Sigmoid colon (tissue), 7 donors: Measurements from ENCODE around the gene GSK3B. TPM values are rescaled to one million over a fixed set of nuclear protein-coding genes. Genes with fewer than 3 reads are reported as not detected.

Source experiments
- DNase-seq: peaks from one replicate; pipeline ENCODE4 v3.0.0-alpha.2; 2019
- H3K27ac ChIP-seq, 4 donors: fragments of 200-600 bp; sonication (generic); one replicate each; pipeline ENCODE4 v1.5.1; 2016 to 2019; ENCODE audit warnings: mild to moderate bottlenecking in 1 of 4
- H3K27me3 ChIP-seq, 3 donors: fragments of 200-600 bp; sonication (generic); one replicate each; pipeline ENCODE4 v1.5.1; 2019; ENCODE audit warnings: mild to moderate bottlenecking in 1 of 3
- H3K36me3 ChIP-seq, 4 donors: fragments of 200-600 bp; sonication (generic); one replicate each; pipeline ENCODE4 v1.5.1; 2016 to 2019
- H3K4me1 ChIP-seq, 4 donors: fragments of 200-600 bp; sonication (generic); one replicate each; pipeline ENCODE4 v1.5.1; 2017 to 2019
- H3K4me3 ChIP-seq, 4 donors: fragments of 200-600 bp; sonication (generic); one replicate each; pipeline ENCODE4 v1.5.1; 2017 to 2019; ENCODE audit warnings: mild to moderate bottlenecking in 2 of 4, moderate library complexity in 1 of 4
- H3K9me3 ChIP-seq, 4 donors: fragments of 200-600 bp in 3 of 4; sonication (generic) in 3 of 4; one replicate each; pipeline versions ENCODE4 v1.5.1 to v1.6.1; 2013 to 2019
- CTCF ChIP-seq, 4 experiments: fragments of 450-650 bp in 3 of 4; fragments of 200-600 bp in 1 of 4; IDR thresholded peaks; one replicate each; pipeline ENCODE4 v1.5.1; 2016 to 2019; ENCODE audit warnings: antibody characterized with exemption in 4 of 4, mild to moderate bottlenecking in 3 of 4, moderate library complexity in 2 of 4
- EP300 ChIP-seq, 4 donors: sonication (generic); formaldehyde crosslinking; IDR thresholded peaks; one replicate each; pipeline ENCODE4 v1.6.1; 2017; ENCODE audit warnings: antibody characterized with exemption in 4 of 4
- POLR2A ChIP-seq, 2 donors: fragments of 450-650 bp; IDR thresholded peaks; one replicate each; pipeline ENCODE4 v1.6.1; 2016; ENCODE audit warnings: antibody characterized with exemption in 2 of 2, mild to moderate bottlenecking in 2 of 2, moderate library complexity in 2 of 2
- POLR2AphosphoS5 ChIP-seq, 4 donors: sonication (generic); formaldehyde crosslinking; IDR thresholded peaks; one replicate each; pipeline ENCODE4 v1.6.1; 2017; ENCODE audit warnings: antibody characterized with exemption in 4 of 4
- WGBS, 2 donors: extraction: QIAGEN DNeasy Blood & Tissue Kit; methylation state at CpG; one replicate each; pipeline ENCODE4 v1.1.7; 2013; 5-methylcytosine and 5-hydroxymethylcytosine counted together
- intact Hi-C: fragments of 100-400 bp; cut with DNase I; formaldehyde crosslinking; loops from one replicate; pipeline ENCODE4 v1.15.1; 2023
- polyA plus RNA-seq, 3 donors: library from polyadenylated mRNA; stranded (reverse); fragments of 200-250 nt; gene quantifications; one replicate each; pipeline ENCODE4 v1.2.3, GENCODE V29; 2013
- total RNA-seq, 4 donors: library from RNA; depleted of rRNA; stranded (reverse); fragments of >200 nt; gene quantifications; one replicate each; pipeline ENCODE4 v1.1.0, GENCODE V29; 2016
- donor health status: healthy with polysubstance abuse.
- donor health status: Bipolar disorder and iron deficiency.
- donor health status: healthy.

GSK3B gene
- total and polyA plus RNA-seq, 7 donors = 11.4 to 36.8 (median 23.2) TPM

- WGBS, 2 donors = 53 to 76% methylated on average over 2 of the region's 2 CpGs
- intact Hi-C loops = no loop called here
- no peak for TF ChIP-seq CTCF (IDR thresholded peaks at IDR 0.05)
Measured at GRCh38 chr3:119937229-119937628, 157.0 kb downstream of the GSK3B start.

GRCh38 chr3:119934249-119934648, 160.0 kb downstream of the GSK3B start:
- DNase-seq = no peak
- WGBS, 2 donors = 79 to 89% methylated on average over 3 of the region's 3 CpGs
- intact Hi-C loops = no loop called here
- no peak overlapping the region for H3K27ac ChIP-seq
- no peaks in the 10 kb centered on the region for H3K36me3 ChIP-seq
- no peak overlapping the region for H3K4me3 ChIP-seq
- no peaks in the 10 kb centered on the region for H3K9me3 ChIP-seq
- peaks cover 0 to 4% (median 0%) of the 10 kb centered on the region in 4 donors for H3K4me1 ChIP-seq
- no peak for TF ChIP-seq CTCF (IDR thresholded peaks at IDR 0.05)
- TF ChIP-seq POLR2A (IDR thresholded peaks at IDR 0.05) = no peak
- TF ChIP-seq POLR2AphosphoS5 (IDR thresholded peaks at IDR 0.05) = no peak
- TF ChIP-seq EP300 (IDR thresholded peaks at IDR 0.05) = no peak
- no peaks in the 10 kb centered on the region for H3K27me3 ChIP-seq

More at GRCh38 chr3:119937229-119937628, 157.0 kb downstream of the GSK3B start:
- H3K9me3 ChIP-seq = no peaks in the 10 kb centered on the region
- no peak for DNase-seq
- H3K27me3 ChIP-seq = no peaks in the 10 kb centered on the region
- no peaks in the 10 kb centered on the region for H3K36me3 ChIP-seq
- peaks cover 0 to 9% (median 0%) of the 10 kb centered on the region in 4 donors for H3K4me1 ChIP-seq
- no peak overlapping the region for H3K4me3 ChIP-seq
- H3K27ac ChIP-seq = no peak overlapping the region

- intact Hi-C loops = no loop called here
- WGBS, 2 donors = 94 to 98% methylated on average over 5 of the region's 5 CpGs
- Histone ChIP-seq H3K27me3 (no peaks in the 10 kb centered on the region), H3K9me3 (no peaks in the 10 kb centered on the region), H3K4me3 (no peak overlapping the region), H3K4me1 (no peaks in the 10 kb centered on the region), H3K36me3 (no peaks in the 10 kb centered on the region), H3K27ac (no peak overlapping the region)
- DNase-seq = no peak
- TF ChIP-seq POLR2AphosphoS5 (IDR thresholded peaks at IDR 0.05) (no peak), POLR2A (IDR thresholded peaks at IDR 0.05) (no peak), EP300 (IDR thresholded peaks at IDR 0.05) (no peak), CTCF (IDR thresholded peaks at IDR 0.05) (no peak)
Measured at GRCh38 chr3:119933207-119933606, 161.0 kb downstream of the GSK3B start.

- Histone ChIP-seq H3K4me1 (no peaks in the 10 kb centered on the region), H3K9me3 (no peaks in the 10 kb centered on the region), H3K36me3 (no peaks in the 10 kb centered on the region), H3K27ac (no peak overlapping the region), H3K4me3 (no peak overlapping the region), H3K27me3 (no peaks in the 10 kb centered on the region)
- intact Hi-C loops = no loop called here
- 98 to 99% methylated on average over 1 of the region's 1 CpG for WGBS, 2 donors
- TF ChIP-seq POLR2AphosphoS5 (IDR thresholded peaks at IDR 0.05) (no peak), CTCF (IDR thresholded peaks at IDR 0.05) (no peak), EP300 (IDR thresholded peaks at IDR 0.05) (no peak), POLR2A (IDR thresholded peaks at IDR 0.05) (no peak)
- DNase-seq = no peak
Measured at GRCh38 chr3:119930286-119930685, 164.0 kb downstream of the GSK3B start.

GRCh38 chr3:119927190-119927589, 167.1 kb downstream of the GSK3B start:
- Histone ChIP-seq H3K36me3 (no peaks in the 10 kb centered on the region), H3K4me3 (no peak overlapping the region), H3K27ac (no peak overlapping the region), H3K4me1 (peaks cover 0 to 23% (median 11%) of the 10 kb centered on the region in 4 donors), H3K9me3 (no peaks in the 10 kb centered on the region), H3K27me3 (no peaks in the 10 kb centered on the region)
- no peak for DNase-seq
- TF ChIP-seq POLR2AphosphoS5 (IDR thresholded peaks at IDR 0.05) (no peak), EP300 (IDR thresholded peaks at IDR 0.05) (no peak), POLR2A (IDR thresholded peaks at IDR 0.05) (no peak), CTCF (IDR thresholded peaks at IDR 0.05) (no peak)
- intact Hi-C loops = no loop called here
- WGBS, 2 donors = 96 to 99% methylated on average over 2 of the region's 2 CpGs
